DMS79 (cell line): ENCODE measurements around the gene ACTN1.

Experiments
- DNase-seq: peaks from one replicate; lab custom pipeline; 2025; lab: John Stamatoyannopoulos, UW

Gene ACTN1

GRCh38 chr14:68916358-68916941 lies 62.7 kb downstream of the ACTN1 start:
- no peak for DNase-seq

GRCh38 chr14:68913516-68913915 lies 65.6 kb downstream of the ACTN1 start:
- DNase-seq: no peak

- no peak for DNase-seq
These were observed 67.4 kb downstream of the ACTN1 start for GRCh38 chr14:68911594-68912227.

GRCh38 chr14:68910540-68910939 lies 68.6 kb downstream of the ACTN1 start:
- DNase-seq: no peak

GRCh38 chr14:68908803-68909202 lies 70.3 kb downstream of the ACTN1 start:
- no peak for DNase-seq

GRCh38 chr14:68908201-68908600 lies 70.9 kb downstream of the ACTN1 start:
- no peak for DNase-seq

GRCh38 chr14:68906439-68906838 lies 72.7 kb downstream of the ACTN1 start:
- no peak for DNase-seq

- DNase-seq: no peak
These were observed 73.8 kb downstream of the ACTN1 start for GRCh38 chr14:68905107-68905895.

- DNase-seq: no peak
These were observed 76.7 kb downstream of the ACTN1 start for GRCh38 chr14:68902357-68902756.

GRCh38 chr14:68899033-68899603 lies 80.0 kb downstream of the ACTN1 start:
- DNase-seq: no peak

GRCh38 chr14:68898248-68899032 lies 80.7 kb downstream of the ACTN1 start:
- DNase-seq: no peak

GRCh38 chr14:68897559-68898155 lies 81.4 kb downstream of the ACTN1 start:
- no peak for DNase-seq

- DNase-seq: no peak
These were observed 83.0 kb downstream of the ACTN1 start for GRCh38 chr14:68896132-68896531.

GRCh38 chr14:68894802-68895703 lies 84.0 kb downstream of the ACTN1 start:
- no peak for DNase-seq

- no peak for DNase-seq
These were observed 85.0 kb downstream of the ACTN1 start for GRCh38 chr14:68894123-68894522.

GRCh38 chr14:68893566-68893965 lies 85.5 kb downstream of the ACTN1 start:
- DNase-seq: no peak

GRCh38 chr14:68892961-68893360 lies 86.1 kb downstream of the ACTN1 start:
- no peak for DNase-seq

- no peak for DNase-seq
These were observed 87.0 kb downstream of the ACTN1 start for GRCh38 chr14:68891851-68892660.

GRCh38 chr14:68890173-68890931 lies 88.8 kb downstream of the ACTN1 start:
- no peak for DNase-seq
